ENCODE measurements around the gene RAB40C.

RAB40C gene

DNA sequence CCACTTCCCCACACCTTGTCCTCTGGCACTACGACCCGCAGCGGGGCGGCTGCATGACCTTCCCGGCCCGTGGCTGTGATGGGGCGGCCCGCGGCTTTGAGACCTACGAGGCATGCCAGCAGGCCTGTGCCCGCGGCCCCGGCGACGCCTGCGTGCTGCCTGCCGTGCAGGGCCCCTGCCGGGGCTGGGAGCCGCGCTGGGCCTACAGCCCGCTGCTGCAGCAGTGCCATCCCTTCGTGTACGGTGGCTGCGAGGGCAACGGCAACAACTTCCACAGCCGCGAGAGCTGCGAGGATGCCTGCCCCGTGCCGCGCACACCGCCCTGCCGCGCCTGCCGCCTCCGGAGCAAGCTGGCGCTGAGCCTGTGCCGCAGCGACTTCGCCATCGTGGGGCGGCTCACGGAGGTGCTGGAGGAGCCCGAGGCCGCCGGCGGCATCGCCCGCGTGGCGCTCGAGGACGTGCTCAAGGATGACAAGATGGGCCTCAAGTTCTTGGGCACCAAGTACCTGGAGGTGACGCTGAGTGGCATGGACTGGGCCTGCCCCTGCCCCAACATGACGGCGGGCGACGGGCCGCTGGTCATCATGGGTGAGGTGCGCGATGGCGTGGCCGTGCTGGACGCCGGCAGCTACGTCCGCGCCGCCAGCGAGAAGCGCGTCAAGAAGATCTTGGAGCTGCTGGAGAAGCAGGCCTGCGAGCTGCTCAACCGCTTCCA lies 43.6 kb downstream of the RAB40C start:
- no peak for DNase-seq

DNA sequence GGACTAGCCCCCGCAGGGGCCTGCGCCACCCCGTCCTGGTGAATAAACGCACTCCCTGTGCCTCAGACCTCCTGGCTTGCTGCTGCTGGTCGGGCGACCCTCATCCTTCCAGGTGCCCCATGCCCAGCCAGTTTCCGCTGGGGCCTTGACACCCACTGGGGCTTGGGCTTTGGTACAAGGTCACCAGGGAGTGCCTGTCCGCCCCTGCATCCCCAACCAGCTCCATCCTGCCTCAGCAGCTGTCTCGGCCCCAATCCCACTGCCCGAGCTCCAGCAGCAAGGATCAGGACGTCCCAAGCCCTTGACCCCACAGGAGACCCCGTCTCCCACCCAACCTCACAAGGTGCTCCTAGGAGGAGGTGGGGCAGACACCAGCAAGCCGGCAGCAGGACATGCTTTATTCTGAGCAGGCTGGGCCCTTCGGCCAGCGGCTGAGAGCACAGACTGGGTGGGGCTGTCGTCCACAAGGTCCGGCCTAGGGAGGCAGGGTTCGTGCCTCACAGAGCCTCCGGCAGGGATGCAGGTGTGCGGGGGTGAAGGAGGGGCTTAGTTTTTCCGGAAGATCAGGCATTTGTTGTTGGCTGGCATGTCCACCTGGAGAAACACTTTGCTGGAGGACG lies 44.3 kb downstream of the RAB40C start:
- DNase-seq = no peak

DNA sequence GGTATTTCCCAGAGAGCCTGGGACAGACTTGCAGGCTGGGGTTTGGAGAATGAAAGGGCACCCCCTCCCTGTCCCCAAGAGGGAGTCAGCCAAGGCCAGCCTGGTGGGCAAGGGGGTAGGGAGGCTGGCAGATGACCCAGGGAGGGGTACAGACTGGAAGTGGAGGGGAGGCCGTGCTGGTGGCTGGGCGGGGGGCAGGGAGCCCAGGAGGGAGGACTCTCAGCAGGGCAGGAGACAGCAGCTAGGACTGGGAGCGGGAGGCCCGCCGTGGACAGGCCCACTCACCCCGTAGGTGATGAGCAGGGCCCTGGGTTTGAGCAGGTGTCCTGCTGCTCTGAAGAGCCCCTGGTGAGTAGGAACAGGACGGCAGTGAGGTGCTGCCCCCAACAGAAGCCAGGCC lies 45.1 kb downstream of the RAB40C start:
- no peak for DNase-seq

DNA sequence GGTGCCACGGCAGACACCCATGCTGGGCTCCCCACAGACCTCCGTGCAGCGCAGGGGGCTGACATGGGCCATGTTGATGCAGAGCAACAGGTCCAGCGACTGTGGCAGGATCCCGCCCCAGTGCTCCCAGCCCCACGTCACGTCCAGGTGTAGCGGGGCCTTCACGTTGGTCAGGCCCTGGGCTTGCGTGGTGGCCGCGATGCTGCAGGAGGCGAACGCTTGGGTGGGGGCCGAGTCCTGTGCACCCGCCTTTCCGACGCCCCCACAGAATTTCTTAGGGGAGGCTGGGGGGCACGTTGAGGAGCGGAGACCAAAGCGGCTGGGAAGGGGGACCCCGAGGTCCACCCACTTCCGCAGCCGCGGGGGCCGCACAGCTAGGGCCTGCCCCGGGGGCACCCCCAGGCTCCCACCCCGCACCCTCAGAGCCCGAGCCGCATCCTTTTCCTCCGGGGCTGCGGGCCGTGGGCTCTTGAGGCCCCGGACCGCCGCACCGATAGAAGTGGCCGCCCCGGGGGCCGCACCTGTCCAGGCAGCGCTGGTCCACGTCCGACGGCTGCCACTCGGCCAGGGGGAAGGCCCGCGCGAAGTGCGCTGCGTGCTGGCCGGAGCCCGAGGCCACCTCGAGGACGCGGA lies 45.8 kb downstream of the RAB40C start:
- DNase-seq = peak; percentile 27

DNA sequence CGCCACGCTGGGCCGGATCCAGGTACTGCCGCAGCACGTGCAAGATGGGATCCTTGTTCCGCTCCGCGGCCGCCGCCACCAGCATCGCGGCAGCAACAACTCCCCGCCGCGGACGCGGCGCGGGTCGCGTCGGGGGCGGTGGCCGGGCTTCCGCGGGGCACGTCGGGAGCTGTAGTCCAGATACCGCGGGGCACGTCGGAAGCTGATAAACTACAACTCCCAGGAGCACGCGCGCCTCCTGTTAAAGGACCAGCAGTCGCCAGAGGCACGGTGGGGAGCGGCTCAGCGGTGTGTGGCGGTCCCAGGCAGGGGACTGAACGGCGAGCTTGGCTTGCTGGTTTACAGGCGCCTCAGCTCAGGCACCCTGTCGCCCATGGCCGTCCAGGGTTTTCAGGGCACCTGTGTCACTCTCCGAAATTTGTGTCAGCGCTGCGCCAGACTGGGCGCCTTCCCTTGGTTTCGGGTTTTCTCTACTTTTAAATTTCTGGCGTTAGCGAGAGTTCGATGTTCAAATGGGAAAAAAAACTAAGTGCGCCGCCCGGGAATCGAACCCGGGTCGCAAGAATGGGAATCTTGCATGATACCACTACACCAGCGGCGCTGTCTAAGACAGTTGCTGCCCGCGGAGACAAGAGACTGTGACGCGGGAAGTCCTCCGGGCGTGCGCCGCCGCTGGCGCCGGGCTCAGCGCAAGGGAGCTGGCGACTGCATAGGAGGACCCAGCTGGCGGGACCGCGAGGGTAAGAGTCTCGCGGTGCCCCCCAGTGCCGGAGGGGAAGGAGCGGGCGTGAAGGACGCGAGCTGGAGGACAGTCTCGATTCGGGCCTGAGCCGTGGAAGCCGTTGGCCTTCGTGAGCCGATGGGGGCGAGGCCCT lies 46.6 kb downstream of the RAB40C start, which contains the start of gene METTL26:
Gene METTL26 (minus strand): TSS at position 100 of the 875 bp plus-strand sequence. CDS start 15 bp downstream, at position 85.
- peak; percentile 98 for DNase-seq

DNA sequence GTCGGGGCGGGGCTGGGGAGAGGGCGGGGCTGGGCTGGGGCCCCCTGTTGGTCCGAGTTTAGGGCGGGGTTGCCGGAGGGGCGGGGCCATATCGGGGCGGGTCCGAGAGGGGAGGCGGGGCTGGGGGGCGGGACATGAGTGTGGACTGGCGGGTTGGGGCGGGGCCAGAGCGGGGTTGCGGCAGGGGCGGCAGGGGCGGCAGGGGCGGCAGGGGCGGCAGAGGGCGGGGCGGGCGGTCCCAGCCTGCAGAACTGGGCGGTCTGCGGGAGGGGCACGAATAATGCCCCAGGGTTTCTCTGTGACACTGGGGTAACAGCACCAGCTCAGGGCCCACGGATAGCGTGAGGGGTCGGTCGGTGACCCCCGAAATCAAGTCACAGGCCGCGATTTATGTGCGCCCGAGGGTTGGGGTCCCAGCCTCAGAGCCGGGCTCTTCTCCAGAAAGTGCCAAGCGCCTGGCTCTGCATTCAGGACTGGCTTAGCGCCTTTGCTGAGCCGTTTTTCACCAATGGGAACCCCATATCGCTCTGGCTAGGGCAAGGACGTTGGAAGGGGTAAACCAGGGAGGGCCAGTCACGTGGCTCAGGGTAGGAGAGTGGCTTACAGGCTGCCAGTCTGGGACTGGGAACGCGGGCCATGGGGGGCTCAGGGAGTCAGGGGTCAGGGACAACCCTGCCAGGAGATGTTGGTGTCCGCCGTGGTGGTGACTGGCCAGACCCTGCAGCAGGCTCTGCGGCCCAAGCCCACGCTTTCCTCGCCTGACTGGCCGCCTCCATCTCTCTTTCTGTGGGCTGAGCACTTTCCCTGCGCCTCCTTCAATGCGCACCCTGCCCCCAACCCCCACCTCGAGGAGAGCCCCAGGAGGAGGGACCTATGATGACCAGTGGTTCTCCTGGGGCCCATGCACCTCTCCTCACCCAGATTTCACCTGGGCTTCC lies 47.5 kb downstream of the RAB40C start:
- peak; percentile 95 for DNase-seq

DNA sequence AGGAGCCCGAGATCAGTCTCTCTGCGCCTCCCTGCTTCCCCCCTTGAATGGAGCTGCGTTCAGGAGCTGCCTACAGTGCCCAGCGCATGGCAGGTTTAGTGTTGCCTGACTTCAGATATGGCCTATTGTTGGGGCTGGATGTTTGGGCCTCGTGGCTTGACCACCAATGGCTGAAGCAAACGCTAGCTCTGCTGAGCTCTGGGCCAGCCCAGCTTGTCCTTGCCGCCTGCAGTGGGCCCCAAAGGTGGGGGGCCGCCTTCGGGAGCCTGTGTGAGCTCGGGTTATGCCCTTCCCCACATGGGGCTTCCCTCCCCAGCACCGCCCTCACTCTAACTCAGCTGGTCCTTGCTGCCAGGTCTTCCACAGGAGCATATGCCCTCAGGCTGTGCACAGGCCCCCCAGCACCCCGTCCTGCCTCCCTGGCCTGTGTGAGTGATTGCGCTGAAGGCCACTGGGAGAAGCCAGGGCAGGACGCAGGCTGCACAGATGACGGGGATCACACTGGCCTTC lies 48.2 kb downstream of the RAB40C start:
- no peak for DNase-seq

DNA sequence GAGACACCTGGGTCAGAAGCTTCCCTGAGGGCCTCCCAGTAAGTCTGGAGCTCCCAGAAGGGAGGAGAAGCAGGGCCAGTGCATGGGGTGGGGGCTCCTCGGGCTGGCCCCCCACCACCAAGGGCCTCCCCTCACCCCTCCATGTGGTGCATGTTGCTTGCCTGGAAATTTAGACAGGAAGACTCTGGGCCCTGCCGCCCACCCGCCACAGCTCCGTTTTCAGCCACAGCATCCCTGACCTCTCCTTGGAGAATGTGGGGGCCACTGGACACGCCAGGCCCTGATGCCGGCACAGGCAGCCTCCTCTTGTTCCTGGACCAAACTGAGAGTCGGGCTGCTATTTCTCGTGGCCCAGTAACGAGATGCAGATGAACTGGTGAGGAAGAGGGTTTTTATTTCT lies 49.0 kb downstream of the RAB40C start:
- DNase-seq = no peak

DNA sequence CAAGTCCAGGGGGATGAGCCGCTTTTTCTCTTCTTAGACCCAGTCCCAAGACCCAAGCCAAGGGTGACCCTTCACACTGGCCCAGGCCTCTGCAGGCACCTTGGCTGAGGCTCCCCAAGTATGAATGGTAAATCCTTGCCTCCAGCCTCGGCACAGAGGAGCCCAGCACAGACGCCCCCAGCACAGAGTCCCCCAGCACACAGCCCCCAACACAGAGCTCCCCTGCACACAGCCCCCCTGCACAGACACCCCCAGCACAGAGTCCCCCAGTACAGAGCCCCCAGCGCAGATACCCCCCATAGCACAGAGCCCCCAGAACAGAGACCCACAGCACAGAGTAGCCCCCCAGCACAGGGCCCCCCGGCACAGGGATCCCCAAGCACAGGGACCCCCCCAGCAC lies 50.7 kb downstream of the RAB40C start:
- DNase-seq = no peak

DNA sequence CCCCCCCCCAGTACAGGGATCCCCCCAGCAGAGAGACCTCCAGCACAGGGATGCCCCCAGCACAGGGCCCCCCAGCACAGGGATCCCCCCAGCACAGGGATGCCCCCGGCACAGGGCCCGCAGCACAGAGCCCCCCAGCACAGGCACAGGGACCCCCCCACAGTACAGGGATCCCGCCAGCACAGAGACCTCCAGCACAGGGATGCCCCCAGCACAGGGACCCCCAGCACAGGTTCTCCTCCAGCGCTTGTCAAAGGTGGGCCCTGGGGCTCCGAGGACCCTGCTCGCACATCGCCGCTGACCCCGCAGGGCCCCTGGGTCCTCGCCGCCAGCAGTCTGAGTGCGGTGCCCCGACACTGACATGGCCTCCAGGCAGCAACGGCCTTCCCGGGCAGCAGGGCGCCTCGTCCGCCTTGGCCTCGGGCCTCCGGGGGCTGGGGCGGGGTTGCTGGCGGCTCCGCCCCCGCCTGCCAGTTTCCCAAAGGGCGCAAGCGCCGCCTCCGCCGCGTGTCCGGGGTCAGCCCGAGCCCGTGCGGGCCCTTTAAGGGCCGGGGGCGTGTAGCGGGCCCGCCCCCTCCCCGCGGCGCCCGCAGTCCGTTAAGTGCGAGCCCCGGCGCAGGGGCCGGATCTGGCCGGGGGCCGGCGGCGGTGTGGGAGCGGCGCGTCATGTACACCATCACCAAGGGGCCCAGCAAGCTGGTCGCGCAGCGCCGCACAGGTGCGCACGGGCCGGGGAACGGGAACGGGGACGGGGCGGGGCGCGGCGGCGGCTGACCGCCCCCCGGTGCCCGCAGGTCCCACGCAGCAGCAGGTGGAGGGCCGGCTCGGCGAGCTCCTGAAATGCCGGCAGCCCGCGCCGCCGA lies 51.7 kb downstream of the RAB40C start, which contains the start of gene MCRIP2:
Gene MCRIP2 (plus strand): TSS at position 503 of the 863 bp plus-strand sequence. CDS start 164 bp downstream, at position 667.
- DNase-seq = peak; percentile 94

DNA sequence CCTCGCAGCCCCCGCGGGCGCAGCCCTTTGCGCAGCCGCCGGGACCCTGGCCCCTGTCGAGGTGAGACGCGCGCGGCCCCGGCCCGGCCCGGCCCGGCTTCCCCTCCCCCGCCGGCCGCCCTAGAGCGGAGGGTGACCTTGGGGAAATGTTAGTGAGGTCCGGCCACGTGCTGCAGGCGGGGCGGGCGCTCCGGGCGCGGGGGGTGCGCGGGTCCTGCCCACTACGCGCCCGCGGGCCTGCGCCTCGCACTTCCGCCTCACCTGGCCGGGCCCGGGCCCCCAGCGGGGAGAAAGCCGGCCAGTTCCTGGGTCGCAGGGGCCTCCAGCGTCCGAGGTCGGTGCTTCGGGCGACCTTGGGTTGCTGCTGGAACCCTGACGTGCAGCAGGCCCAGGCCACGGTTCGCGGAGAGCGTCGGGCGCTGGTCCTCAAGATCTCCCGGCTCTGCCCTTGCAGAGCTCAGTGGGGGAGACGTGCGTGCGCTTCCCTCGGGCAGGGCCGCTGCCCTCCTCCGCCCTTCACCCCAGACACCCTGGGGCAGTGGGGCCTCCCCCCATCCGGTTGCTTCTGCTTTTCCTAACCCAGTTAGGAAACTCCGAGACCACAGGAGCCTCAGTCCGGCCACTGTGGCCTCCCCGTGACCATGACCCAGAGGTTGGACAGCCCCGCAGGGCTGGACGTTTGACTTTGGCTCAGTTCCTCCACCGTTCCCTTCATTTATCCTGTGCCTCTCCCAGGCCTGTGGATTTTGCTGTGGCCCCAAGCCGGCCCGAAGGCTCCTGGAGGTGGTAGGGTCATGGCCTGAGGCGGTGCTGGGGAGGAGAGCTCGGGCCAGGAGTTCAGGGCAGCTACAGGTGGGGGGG lies 52.6 kb downstream of the RAB40C start:
- peak; percentile 76 for DNase-seq

DNA sequence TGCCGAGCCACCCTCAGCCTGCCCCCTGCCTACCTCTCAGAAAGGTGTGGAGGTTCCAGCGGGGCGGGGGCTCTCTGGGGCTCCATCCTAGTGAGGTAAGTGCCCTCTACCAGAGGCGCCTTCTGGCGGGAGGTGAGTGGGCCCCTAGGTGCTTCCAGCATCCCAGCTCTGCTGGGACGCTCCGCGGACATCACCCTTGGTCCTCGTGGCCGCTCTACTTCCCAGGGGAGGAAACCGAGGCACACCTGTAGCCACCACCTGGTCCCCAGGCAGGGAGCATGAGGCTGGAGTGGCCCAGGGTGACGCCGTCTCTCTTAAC lies 53.1 kb downstream of the RAB40C start:
- DNase-seq = no peak

DNA sequence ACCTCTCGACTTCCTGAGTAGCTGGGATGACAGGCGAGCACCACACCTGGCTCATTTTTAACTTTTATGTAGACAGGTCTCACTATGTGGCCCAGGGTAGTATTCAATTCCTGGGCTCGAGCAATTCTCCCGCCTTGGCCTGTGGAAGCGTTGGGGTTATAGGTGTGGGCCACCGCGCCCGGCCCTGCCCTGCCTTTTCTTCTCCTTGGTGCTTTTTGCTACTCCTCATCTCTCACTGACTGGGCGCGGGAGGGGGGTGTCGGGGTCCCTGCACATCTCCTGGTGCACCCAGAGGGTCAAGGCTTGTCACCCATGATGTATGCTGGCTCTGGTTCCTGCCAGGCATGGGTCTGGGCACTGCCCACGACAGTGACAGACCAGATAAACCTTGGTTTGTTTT lies 54.7 kb downstream of the RAB40C start:
- DNase-seq = no peak

DNA sequence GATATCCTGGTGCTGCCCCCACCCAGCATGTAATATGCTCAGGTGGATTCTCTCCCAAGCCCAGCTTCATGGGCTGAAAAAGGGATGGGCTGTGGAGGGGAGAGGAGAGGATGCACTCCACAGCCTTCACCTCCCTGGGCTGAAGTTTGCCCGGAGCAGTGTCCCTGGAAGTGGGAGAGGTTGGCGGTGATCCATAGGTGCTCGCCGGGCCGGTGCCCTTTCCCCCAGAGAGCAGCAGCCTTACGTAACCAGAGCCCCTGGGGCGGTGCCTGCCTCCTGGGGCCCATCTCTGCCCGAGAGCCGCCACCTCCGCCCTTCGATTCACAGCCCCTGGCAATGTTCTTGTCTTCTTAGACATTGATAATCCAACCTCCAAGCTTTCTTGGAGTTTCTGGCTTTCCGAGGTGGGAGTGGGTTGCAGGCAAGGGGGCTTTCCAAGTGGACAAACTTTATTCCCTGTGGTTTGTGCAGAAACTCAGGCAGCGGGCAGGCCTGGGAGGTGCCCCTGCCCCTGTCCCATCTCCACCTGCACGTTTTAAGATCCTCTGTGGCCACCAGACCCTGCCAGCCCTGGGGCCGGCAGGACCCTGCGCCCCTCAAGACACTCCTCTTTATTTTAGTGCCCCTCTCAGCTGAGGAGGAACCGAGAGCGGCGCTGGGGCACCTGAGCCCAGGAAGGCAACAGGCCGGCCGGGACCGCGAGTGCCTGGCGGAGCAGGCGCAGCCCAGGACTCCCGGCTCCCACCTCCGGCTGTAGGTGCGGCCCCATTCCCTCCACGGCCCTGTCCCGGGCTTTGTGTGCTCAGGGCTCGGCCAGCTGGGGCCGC lies 56.2 kb downstream of the RAB40C start:
- no peak for DNase-seq

DNA sequence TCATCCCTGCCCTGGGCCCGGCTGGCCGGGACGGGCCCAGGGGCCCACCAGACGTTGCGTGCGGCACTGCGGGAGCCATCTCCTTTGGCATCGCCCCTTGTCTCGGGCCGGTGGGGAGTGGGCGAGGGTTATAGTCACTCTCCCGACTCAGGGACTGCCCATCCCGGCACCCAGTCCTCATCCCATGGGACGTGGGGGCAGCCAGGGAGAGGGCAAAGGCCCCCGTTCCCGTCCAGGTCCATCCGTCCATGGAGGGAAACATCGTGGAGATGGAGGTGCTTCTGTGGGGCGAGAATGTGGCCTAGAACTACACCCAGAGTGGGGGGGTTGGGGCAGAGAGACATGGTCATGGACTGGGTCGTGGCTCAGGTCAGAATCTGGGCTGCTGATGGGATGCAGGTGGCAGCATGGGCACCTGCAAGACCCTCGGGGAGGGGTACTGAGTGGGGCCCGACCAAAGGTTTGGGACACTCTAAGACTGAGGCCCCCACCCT lies 56.9 kb downstream of the RAB40C start:
- no peak for DNase-seq

DNA sequence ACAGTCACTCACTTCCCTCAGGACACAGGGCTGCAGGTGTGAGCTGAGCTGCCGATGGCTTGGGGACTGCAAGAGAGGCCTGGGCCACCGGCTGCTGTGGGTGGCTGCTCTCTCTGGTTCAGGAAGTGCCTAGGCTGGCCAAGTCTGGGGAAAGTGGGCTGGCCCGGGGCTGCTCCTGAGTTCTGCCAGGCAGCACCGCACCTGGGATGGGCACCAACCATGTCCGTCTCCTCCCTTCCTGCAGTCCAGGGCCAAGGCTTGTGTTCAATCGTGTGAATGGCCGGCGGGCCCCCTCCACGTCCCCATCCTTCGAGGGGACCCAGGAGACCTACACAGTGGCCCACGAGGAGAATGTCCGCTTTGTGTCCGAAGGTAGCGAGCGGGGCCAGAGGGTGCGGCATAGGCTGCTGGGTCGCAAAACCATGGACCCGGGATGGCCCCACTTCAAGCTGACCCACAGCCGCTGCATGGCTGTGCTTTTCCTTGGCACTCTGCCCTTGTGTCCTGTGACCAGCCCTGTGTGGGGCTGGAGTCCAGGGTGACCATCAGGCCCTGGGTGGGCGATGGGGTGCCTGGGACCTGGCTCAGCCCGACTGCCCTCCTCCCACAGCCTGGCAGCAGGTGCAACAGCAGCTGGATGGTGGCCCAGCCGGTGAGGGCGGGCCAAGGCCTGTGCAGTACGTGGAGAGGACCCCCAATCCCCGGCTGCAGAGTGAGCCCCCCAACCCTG lies 57.5 kb downstream of the RAB40C start:
- DNase-seq = no peak

DNA sequence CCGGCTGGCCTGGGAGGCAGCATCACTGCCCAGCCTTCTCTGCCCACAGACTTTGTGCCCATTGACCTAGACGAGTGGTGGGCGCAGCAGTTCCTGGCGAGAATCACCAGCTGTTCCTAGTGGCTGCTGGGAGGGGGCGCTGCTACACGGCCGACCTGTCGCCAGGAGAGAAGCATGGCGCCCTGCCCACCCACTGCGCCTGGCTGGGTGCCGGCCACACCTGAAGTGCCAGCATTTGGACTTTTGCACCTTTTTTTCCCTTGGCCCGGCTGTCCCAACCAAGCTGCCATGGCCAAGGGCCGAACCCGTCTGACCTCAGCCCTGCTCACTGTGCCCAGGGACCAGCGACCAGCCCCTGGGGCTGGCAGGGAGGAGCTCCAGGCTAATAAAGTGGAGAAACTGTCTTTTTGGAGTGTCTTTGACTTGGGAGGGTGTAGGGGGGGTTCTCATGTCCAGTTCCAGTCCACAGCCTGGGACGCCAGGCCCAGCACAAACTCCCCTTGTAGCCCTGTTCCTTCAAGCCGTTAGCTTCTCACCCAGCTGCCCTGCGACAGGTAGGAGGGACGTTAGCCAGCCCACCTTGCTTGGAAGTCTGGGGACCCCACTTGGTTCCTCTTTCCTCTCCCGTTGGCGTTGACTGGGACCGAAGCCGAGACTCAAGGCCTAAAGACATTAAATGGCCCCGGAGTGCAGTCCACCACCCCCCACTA lies 58.4 kb downstream of the RAB40C start:
- peak; percentile 78 for DNase-seq
